ENCODE measurements around the gene PI4KB. TPM values are rescaled to one million over a fixed set of nuclear protein-coding genes. Genes with fewer than 3 reads are reported as not detected.

PI4KB gene
- total and polyA plus RNA-seq, 8 donors = 54.8 to 84.6 (median 77.4) TPM

- intact Hi-C loops (cut with DNase I) = loop anchor here in 1 of 2 donors (10.0 kb wide), 1 partner anchor 61 kb away; the partner anchor contains the start of genes PIP5K1A and VPS72
- H3K27ac ChIP-seq = peak overlapping the region in 1 of 2 donors; percentile 97
These were observed 71.8 kb downstream of the PI4KB start for GRCh38 chr1:151255381-151255780.

GRCh38 chr1:151254217-151255213 lies 72.7 kb downstream of the PI4KB start, which contains the start of gene PSMD4:
TSS of gene PSMD4 (plus strand) at chr1:151254734. CDS start at chr1:151254783, 49 bp downstream.
- H3K27me3 ChIP-seq = no peaks in the 10 kb centered on the region
- DNase-seq (peak; percentile 93 to 98 (median 96)), ATAC-seq (peak; percentile 98)
- H3K4me3 ChIP-seq = peak within 1 kb of the TSS; percentile 95
- H3K9me3 ChIP-seq = no peaks in the 10 kb centered on the region
- peaks cover 11 to 23% of the 10 kb centered on the region in 2 donors for H3K4me1 ChIP-seq
- peak within 1 kb of the TSS; percentile 81 to 97 for H3K27ac ChIP-seq
- intact Hi-C loops (cut with DNase I) = loop anchor here in 1 of 2 donors (10.0 kb wide), 1 partner anchor 60 kb away; the partner anchor contains the start of genes PIP5K1A and VPS72
- TF ChIP-seq CTCF (IDR thresholded peaks at IDR 0.05) = no peak
- peaks cover 0 to 6% of the 10 kb centered on the region in 2 donors for H3K36me3 ChIP-seq

More at GRCh38 chr1:151255381-151255780, 71.8 kb downstream of the PI4KB start:
- Histone ChIP-seq H3K9me3 (no peaks in the 10 kb centered on the region), H3K4me3 (peak overlapping the region; percentile 95), H3K27me3 (no peaks in the 10 kb centered on the region), H3K36me3 (no peaks in the 10 kb centered on the region), H3K4me1 (peaks cover 11 to 23% of the 10 kb centered on the region in 2 donors)
- no peak for TF ChIP-seq CTCF (IDR thresholded peaks at IDR 0.05)
- DNase-seq (no peak), ATAC-seq (peak; percentile 2)

DNA sequence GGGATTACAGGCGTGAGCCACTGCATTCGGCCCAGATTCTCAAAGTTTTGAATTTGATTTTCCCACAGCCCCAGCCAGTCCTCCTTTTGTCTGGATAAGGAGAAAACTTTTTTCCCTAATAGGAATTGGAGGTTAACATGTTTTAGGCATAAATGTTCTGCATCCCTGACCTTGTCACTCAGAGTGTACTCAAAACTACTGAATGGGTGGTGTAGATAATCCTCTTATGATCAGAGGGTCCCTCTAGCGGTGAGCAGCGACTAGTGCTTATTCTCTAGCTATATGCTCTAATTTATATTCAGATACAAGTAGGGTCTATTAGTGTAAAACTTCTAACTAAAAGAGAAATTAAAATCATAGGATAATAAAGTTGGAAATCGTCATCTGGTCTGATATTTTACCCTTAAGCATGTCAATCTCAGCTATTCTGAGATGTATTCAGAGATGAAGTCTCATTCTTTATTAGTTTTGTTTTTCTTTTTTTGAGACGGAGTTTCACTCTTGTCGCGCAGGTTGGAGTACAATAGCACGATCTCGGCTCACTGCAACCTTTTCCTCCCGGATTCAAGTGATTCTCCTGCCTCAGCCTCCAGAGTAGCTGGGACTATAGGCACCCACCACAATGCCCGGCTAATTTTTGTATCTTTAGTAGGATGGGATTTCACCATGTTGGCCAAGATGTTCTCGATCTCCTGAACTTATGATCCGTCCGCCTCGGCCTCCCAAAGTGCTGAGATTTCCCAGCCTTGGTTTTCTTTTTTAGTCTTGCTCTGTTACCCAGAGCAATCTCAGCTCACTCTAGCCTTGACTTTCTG lies 75.4 kb downstream of the PI4KB start:
- ATAC-seq (peak; percentile 62), DNase-seq (peak in 3 of 4 donors; percentile 50 to 74 (median 60))
- H3K27ac ChIP-seq = no peak overlapping the region
- intact Hi-C loops (cut with DNase I) = loop anchor here in 1 of 2 donors (10.0 kb wide), 1 partner anchor 57 kb away; the partner anchor contains the start of genes PIP5K1A and VPS72
- H3K4me3 ChIP-seq = no peak overlapping the region
- peaks cover 11 to 16% of the 10 kb centered on the region in 2 donors for H3K4me1 ChIP-seq
- TF ChIP-seq CTCF (IDR thresholded peaks at IDR 0.05) = peak; percentile 72 to 83
- H3K36me3 ChIP-seq = peaks cover 0 to 33% of the 10 kb centered on the region in 2 donors
- no peaks in the 10 kb centered on the region for H3K27me3 ChIP-seq
- H3K9me3 ChIP-seq = no peaks in the 10 kb centered on the region

DNA sequence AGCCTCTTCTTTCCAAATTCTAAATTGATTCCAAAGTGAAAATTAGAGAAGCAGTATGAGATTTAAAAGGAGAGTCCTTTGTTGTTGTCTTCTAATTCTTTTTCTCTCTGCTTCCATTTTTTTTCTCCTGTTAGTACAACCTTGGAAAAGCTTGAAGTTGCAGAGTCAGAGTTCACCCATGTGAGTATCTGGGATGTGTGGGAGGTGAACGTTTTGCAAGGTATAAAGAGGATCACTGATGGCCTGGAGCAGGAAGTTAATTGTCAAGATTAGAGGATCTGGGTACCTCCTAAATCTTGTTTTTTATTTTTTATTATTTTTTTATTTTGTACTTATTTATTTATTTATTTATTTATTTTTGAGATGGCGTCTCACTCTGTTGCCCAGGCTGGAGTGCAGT lies 80.4 kb downstream of the PI4KB start:
- DNase-seq (no peak), ATAC-seq (no peak)
- no peaks in the 10 kb centered on the region for H3K9me3 ChIP-seq
- TF ChIP-seq CTCF (IDR thresholded peaks at IDR 0.05) = no peak
- no peak overlapping the region for H3K27ac ChIP-seq
- no peaks in the 10 kb centered on the region for H3K4me1 ChIP-seq
- intact Hi-C loops (cut with DNase I) = no loop called here
- no peaks in the 10 kb centered on the region for H3K27me3 ChIP-seq
- peaks cover 0 to 83% of the 10 kb centered on the region in 2 donors for H3K36me3 ChIP-seq
- no peak overlapping the region for H3K4me3 ChIP-seq

Data from left lung (tissue), 10 donors.